Fibroblast of lung (primary cell): ENCODE measurements around the gene NUP107.

Experiments
- EZH2 ChIP-seq: IDR thresholded peaks from 2 replicates; pipeline ENCODE4 v1.5.1; 2012; ENCODE audit warnings: low read length, control low read depth, mild to moderate bottlenecking; ENCODE audit errors: missing control alignments
- TF ChIP-seq, protein P1 (sequence below), 2 donors: IDR thresholded peaks in 1 of 2; conservative IDR thresholded peaks in 1 of 2; 1 replicate in 1 of 2; 2 replicates in 1 of 2; pipeline ENCODE4 v1.5.1; 2011 to 2012; ENCODE audit warnings: low read length in 2 of 2, control low read depth in 1 of 2, inconsistent platforms in 1 of 2, low read depth in 1 of 2, mild to moderate bottlenecking in 1 of 2

DNA sequence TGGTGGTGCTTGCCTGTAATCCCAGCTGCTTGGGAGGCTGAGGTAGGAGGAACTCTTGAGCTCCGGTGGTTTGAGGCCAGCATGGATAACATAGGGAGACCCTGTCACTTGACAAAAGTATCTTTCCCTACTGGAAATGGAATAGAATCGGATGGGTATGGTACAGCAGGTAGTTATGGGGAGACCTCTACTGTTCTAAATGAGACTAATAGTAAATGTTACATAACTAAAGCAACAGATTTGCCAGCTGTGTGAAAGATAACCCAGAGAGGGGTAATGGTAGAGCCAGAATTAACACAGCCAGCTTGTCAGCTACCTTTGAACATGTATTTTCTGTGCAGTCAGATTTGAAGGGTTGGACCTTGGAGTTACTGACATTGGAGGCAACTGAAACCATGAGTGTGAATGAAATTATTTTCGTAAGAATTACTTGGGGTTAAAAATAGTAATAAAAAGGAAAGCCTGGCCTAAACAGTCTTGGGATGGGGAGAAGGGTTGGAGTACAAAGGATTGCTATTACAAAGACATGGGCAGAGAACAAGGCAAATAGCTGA is 21.7 kb upstream of the NUP107 start:
- TF ChIP-seq, protein P1, sequence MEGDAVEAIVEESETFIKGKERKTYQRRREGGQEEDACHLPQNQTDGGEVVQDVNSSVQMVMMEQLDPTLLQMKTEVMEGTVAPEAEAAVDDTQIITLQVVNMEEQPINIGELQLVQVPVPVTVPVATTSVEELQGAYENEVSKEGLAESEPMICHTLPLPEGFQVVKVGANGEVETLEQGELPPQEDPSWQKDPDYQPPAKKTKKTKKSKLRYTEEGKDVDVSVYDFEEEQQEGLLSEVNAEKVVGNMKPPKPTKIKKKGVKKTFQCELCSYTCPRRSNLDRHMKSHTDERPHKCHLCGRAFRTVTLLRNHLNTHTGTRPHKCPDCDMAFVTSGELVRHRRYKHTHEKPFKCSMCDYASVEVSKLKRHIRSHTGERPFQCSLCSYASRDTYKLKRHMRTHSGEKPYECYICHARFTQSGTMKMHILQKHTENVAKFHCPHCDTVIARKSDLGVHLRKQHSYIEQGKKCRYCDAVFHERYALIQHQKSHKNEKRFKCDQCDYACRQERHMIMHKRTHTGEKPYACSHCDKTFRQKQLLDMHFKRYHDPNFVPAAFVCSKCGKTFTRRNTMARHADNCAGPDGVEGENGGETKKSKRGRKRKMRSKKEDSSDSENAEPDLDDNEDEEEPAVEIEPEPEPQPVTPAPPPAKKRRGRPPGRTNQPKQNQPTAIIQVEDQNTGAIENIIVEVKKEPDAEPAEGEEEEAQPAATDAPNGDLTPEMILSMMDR (conservative IDR thresholded peaks at IDR 0.05 in 1 of 2, IDR thresholded peaks at IDR 0.05 in 1 of 2; ENCODE audit: low read depth in 1 of 2, low read length in 2 of 2): no peak
- TF ChIP-seq EZH2: no peak
